ENCODE results near the gene MEIG1.

DNA sequence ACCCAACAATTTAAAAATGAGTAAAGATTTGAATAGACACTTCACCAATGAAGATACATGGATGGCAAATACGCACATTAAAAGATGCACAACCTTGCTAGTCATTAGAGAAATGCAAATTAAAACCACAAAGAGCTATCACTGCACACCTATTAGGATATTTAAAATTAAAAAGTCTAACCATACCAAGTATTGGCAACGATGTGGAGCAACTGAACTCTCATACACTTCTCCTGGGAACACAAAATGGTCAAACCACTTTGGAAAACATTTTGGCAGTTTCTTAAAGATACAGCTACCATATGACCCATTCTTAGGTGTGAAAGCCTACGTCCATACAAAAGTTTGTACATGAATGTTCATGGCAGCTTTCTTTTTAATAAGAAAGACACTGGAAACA lies 41.4 kb upstream of the MEIG1 start:
- TF ChIP-seq, protein P1, sequence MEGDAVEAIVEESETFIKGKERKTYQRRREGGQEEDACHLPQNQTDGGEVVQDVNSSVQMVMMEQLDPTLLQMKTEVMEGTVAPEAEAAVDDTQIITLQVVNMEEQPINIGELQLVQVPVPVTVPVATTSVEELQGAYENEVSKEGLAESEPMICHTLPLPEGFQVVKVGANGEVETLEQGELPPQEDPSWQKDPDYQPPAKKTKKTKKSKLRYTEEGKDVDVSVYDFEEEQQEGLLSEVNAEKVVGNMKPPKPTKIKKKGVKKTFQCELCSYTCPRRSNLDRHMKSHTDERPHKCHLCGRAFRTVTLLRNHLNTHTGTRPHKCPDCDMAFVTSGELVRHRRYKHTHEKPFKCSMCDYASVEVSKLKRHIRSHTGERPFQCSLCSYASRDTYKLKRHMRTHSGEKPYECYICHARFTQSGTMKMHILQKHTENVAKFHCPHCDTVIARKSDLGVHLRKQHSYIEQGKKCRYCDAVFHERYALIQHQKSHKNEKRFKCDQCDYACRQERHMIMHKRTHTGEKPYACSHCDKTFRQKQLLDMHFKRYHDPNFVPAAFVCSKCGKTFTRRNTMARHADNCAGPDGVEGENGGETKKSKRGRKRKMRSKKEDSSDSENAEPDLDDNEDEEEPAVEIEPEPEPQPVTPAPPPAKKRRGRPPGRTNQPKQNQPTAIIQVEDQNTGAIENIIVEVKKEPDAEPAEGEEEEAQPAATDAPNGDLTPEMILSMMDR (IDR thresholded peaks at IDR 0.05): no peak
- no peak for TF ChIP-seq EZH2 (IDR thresholded peaks at IDR 0.05; ENCODE audit: borderline replicate concordance, insufficient read depth, low read depth, low read length, poor library complexity, severe bottlenecking)

All from B cell (primary cell).